Mesodermal cell (in vitro differentiated cells): ENCODE data around the gene TMCC1.
"Not testable (repeated sequence)": the region's sequence is repeated elsewhere in the genome, so short reads cannot be mapped to it uniquely, and the experiment has no call there.

Source experiments
- H3K27ac ChIP-seq: 2 replicates; pipeline ENCODE4 v1.7.0; 2013; ENCODE audit warnings: mild to moderate bottlenecking, low read depth, low read length, moderate library complexity; ENCODE audit not compliant: severe bottlenecking
- H3K36me3 ChIP-seq: 2 replicates; pipeline ENCODE4 v1.7.1; 2013; ENCODE audit warnings: mild to moderate bottlenecking, low read length, moderate library complexity; ENCODE audit not compliant: control insufficient read depth, insufficient read depth
- H3K4me1 ChIP-seq: one replicate; pipeline ENCODE4 v1.7.1; 2013; ENCODE audit warnings: mild to moderate bottlenecking, low read length; ENCODE audit not compliant: insufficient read depth, control insufficient read depth, poor library complexity, severe bottlenecking
- H3K4me3 ChIP-seq: 2 replicates; pipeline ENCODE4 v1.7.0; 2013; ENCODE audit warnings: low read length, control low read depth, mild to moderate bottlenecking; ENCODE audit not compliant: insufficient read depth, poor library complexity, severe bottlenecking; ENCODE audit errors: extremely low read depth
- H3K9me3 ChIP-seq: 2 replicates; pipeline ENCODE4 v1.7.1; 2013; ENCODE audit warnings: mild to moderate bottlenecking, low read length, moderate library complexity; ENCODE audit not compliant: control insufficient read depth
- WGBS, 2 experiments: methylation state at CpG; one replicate each; pipeline ENCODE4 v1.1.5; 2013; ENCODE audit warnings: missing lambda C conversion rate in 2 of 2; ENCODE audit not compliant: insufficient coverage in 2 of 2; 5-methylcytosine and 5-hydroxymethylcytosine counted together

Gene TMCC1

GRCh38 chr3:129837065-129837642 is 56.4 kb downstream of the TMCC1 start:
- Histone ChIP-seq H3K4me3 (no peak overlapping the region), H3K27ac (peak overlapping the region; percentile 79), H3K4me1 (peaks cover 20% of the 10 kb centered on the region), H3K36me3 (peaks cover 6% of the 10 kb centered on the region), H3K9me3 (peaks cover 2% of the 10 kb centered on the region)
- WGBS, 2 experiments = 40% methylated on average over 1 of the region's 2 CpGs; no CpG with 5 or more reads in 1 of the 2 experiments

GRCh38 chr3:129836381-129837064 is 57.0 kb downstream of the TMCC1 start:
- no peaks in the 10 kb centered on the region for H3K36me3 ChIP-seq
- H3K4me1 ChIP-seq = peaks cover 20% of the 10 kb centered on the region
- 33% methylated on average over 1 of the region's 2 CpGs; no CpG with 5 or more reads in 1 of the 2 experiments for WGBS, 2 experiments
- no peaks in the 10 kb centered on the region for H3K9me3 ChIP-seq
- peak overlapping the region; percentile 79 for H3K27ac ChIP-seq
- no peak overlapping the region for H3K4me3 ChIP-seq

GRCh38 chr3:129835198-129835597 is 58.3 kb downstream of the TMCC1 start:
- WGBS, 2 experiments = no CpG with 5 or more reads among the region's 2 CpGs
- H3K27ac ChIP-seq = no peak overlapping the region
- no peaks in the 10 kb centered on the region for H3K9me3 ChIP-seq
- no peaks in the 10 kb centered on the region for H3K36me3 ChIP-seq
- peaks cover 20% of the 10 kb centered on the region for H3K4me1 ChIP-seq
- H3K4me3 ChIP-seq = no peak overlapping the region

- Histone ChIP-seq H3K36me3 (no peaks in the 10 kb centered on the region), H3K27ac (no peak overlapping the region), H3K9me3 (no peaks in the 10 kb centered on the region), H3K4me3 (no peak overlapping the region), H3K4me1 (peaks cover 20% of the 10 kb centered on the region)
- WGBS, 2 experiments = 93 to 100% methylated on average over 3 to 5 of the region's 5 CpGs
These were observed 58.9 kb downstream of the TMCC1 start for GRCh38 chr3:129834580-129834979.

DNA sequence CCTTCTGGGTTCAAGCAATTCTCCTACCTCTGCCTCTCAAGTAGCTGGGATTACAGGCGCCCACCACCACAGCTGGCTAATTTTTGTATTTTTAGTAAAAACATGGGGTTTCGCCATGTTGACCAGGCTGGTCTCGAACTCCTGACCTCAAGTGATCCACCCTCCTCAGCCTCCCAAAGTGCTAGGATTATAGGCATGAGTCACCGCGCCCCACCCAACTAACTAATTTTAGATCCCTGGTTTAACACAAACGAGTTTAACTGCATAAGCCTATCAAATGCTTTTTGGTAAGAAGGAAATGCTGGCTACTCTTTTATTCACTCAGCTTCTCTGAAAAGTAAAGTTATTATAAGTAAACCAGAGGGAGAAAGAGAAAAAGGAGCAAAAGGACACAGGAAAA is 61.6 kb downstream of the TMCC1 start:
- 87 to 100% methylated on average over 2 to 6 of the region's 6 CpGs for WGBS, 2 experiments
- H3K4me1 ChIP-seq, H3K36me3 ChIP-seq, H3K4me3 ChIP-seq, H3K27ac ChIP-seq, H3K9me3 ChIP-seq: not testable (repeated sequence)

DNA sequence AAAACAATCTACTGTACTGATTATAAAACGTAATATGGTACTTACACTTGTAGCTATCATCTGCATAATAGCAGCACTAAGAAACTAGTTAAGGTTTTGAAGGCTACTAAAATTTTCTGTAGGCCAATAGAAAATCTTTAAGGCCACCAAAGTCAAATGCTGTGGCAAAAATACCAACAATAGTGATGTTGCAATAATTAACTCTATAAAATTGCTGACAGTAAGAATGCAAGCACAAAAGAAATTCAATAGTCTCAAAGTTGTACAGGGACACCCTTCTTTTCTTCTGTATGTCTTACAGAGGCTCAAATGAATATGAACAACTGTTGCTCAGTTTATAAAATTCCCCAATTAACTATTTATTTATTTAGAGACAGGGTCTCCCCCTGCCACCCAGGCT is 62.0 kb downstream of the TMCC1 start:
- Histone ChIP-seq H3K36me3 (peaks cover 4% of the 10 kb centered on the region), H3K27ac (no peak overlapping the region), H3K4me3 (no peak overlapping the region), H3K4me1 (peaks cover 5% of the 10 kb centered on the region), H3K9me3 (no peaks in the 10 kb centered on the region)
- WGBS, 2 experiments = no CpG with 5 or more reads among the region's 1 CpG

DNA sequence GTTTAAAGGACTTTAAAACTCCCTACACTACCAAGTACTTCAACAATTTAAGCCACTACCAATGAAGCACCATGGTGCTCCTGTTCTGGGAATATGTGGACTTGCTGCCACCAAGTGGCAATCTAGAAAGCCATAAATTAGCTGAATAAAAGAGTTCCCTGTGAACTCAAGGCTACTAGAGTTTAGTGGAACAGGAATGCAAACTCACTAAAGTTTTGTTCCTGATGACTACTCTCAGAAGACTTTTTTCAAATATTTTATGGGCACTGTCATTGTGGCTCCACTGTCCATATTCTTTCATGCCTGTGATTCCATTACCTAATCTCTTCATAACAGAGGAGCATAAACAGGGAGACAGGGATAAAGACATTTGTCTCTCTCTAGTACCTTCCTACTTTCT is 63.9 kb downstream of the TMCC1 start:
- Histone ChIP-seq H3K4me3 (no peak overlapping the region), H3K9me3 (no peaks in the 10 kb centered on the region), H3K27ac (peak overlapping the region; percentile 3), H3K4me1 (no peaks in the 10 kb centered on the region), H3K36me3 (peaks cover 4% of the 10 kb centered on the region)

DNA sequence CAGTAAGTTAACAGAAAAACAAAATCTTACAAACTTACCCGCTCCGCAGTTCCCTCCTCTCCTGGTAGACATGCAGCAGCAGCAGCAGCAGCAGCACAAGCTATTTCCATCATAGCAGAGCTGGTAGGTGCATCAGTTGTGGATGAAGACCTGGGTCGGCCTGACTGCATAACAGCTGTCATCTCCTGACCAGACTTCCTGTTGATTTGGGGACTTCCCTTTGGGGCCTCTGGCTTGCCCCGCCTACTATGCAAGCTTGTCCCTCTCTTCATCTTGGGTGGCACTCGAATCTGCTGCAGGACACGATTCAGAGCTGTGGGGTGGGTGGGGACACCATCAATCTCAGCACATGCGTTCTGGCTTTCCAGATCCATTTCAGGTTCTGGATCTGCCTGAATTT is 65.7 kb downstream of the TMCC1 start:
- H3K36me3 ChIP-seq = peaks cover 4% of the 10 kb centered on the region
- H3K27ac ChIP-seq = no peak overlapping the region
- no peaks in the 10 kb centered on the region for H3K9me3 ChIP-seq
- WGBS, 2 experiments = 74 to 85% methylated on average over 3 to 5 of the region's 7 CpGs
- H3K4me1 ChIP-seq = no peaks in the 10 kb centered on the region
- H3K4me3 ChIP-seq = no peak overlapping the region

DNA sequence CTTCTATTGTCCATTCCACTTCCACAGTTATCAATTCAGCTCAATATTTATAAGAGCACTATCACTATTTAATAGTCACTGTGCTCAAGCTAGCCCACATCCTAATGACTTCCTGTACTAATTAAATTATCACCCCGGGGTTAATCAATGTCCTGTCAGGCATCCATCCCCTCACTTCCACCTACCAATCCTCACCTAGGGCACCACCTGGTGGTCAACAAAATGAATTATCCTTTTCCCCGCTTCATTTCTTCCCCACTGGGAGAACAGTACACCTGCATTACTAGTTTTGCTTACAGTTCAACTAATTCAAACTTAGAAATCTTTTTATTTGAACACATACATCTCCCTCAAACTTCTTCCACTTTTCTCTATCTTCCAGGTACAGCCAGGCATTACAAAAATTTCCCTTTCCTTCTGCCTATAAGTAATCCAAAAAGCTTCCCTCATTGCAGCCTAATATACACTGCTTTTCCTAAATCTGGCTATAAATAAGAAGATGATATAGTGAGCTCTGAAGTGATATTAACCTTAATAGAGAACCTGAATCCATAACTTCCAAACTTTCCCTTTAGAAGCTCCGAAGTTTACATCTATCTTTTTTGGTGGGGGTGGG is 68.5 kb downstream of the TMCC1 start:
- peaks cover 9% of the 10 kb centered on the region for H3K36me3 ChIP-seq
- H3K27ac ChIP-seq = no peak overlapping the region
- H3K4me3 ChIP-seq = no peak overlapping the region
- H3K4me1 ChIP-seq = no peaks in the 10 kb centered on the region
- H3K9me3 ChIP-seq = no peaks in the 10 kb centered on the region
- WGBS, 2 experiments = 12 to 24% methylated on average over 2 of the region's 3 CpGs

DNA sequence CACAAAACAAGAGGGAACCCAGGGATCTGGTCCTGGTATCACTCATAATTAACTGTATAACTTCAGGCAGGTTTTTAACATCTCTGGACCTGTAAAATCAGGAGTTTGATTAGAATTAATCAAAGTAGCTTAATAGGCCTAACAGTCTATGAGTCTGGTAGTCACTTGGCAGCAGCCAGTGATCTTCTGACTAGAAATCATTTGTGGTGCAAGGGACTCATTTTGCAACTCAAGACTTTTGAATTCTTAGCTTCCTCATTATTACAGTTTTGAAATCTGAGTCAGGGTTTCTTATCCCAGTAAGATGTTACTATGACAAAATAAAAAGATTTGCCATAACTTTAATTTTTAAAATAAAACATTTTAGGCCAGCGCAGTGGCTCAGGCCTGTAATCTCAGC is 70.8 kb downstream of the TMCC1 start:
- no peak overlapping the region for H3K4me3 ChIP-seq
- H3K4me1 ChIP-seq = no peaks in the 10 kb centered on the region
- H3K9me3 ChIP-seq = no peaks in the 10 kb centered on the region
- no peak overlapping the region for H3K27ac ChIP-seq
- peaks cover 14% of the 10 kb centered on the region for H3K36me3 ChIP-seq
- no CpG with 5 or more reads among the region's 1 CpG for WGBS, 2 experiments

DNA sequence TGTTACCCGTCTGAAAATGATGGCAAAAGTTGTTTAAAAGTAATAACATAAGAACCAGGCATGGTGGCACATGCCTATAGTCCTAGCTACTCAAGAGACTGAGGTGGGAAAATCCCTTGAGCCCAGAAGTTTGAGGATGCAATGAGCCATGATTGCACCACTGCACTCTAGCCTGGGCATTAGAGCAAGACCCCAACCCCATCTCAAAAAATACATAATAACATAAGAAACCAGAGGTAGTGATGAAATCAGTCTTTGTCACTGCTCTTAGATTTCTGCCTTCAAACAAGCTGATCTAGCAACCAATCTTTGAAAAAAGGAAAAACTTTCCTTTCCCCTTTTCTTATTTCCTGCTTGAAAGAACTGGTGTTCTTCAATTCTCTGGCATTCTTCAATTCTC is 71.3 kb downstream of the TMCC1 start:
- H3K36me3 ChIP-seq = peaks cover 14% of the 10 kb centered on the region
- 90% methylated on average over 1 of the region's 1 CpG; no CpG with 5 or more reads in 1 of the 2 experiments for WGBS, 2 experiments
- H3K27ac ChIP-seq = no peak overlapping the region
- H3K4me3 ChIP-seq = no peak overlapping the region
- H3K9me3 ChIP-seq = no peaks in the 10 kb centered on the region
- H3K4me1 ChIP-seq = no peaks in the 10 kb centered on the region
